MV-4-11 (cell line): ENCODE measurements around the gene COL4A1.

Source experiments
- DNase-seq: peaks from one replicate; lab custom pipeline; 2025; lab: John Stamatoyannopoulos, UW

COL4A1 gene

GRCh38 chr13:110293037-110293436 is 13.9 kb downstream of the COL4A1 start:
- no peak for DNase-seq

- no peak for DNase-seq
Measured at GRCh38 chr13:110291286-110291685, 15.7 kb downstream of the COL4A1 start.

- no peak for DNase-seq
Measured at GRCh38 chr13:110290826-110291225, 16.1 kb downstream of the COL4A1 start.

GRCh38 chr13:110290153-110290552 is 16.8 kb downstream of the COL4A1 start:
- DNase-seq, result no peak

GRCh38 chr13:110289661-110290060 is 17.3 kb downstream of the COL4A1 start:
- DNase-seq, result no peak

- DNase-seq, result no peak
Measured at GRCh38 chr13:110289174-110289573, 17.8 kb downstream of the COL4A1 start.

- DNase-seq, result no peak
Measured at GRCh38 chr13:110286833-110287819, 19.8 kb downstream of the COL4A1 start.

GRCh38 chr13:110285991-110286832 is 20.7 kb downstream of the COL4A1 start:
- no peak for DNase-seq

- DNase-seq, result no peak
Measured at GRCh38 chr13:110284779-110285484, 22.0 kb downstream of the COL4A1 start.

- DNase-seq, result no peak
Measured at GRCh38 chr13:110283736-110284517, 23.0 kb downstream of the COL4A1 start.

- no peak for DNase-seq
Measured at GRCh38 chr13:110282316-110282841, 24.6 kb downstream of the COL4A1 start.

GRCh38 chr13:110281736-110282135 is 25.2 kb downstream of the COL4A1 start:
- DNase-seq, result no peak

GRCh38 chr13:110280985-110281688 is 25.8 kb downstream of the COL4A1 start:
- peak; percentile 7 for DNase-seq

GRCh38 chr13:110280231-110280813 is 26.6 kb downstream of the COL4A1 start:
- DNase-seq, result no peak

- DNase-seq, result no peak
Measured at GRCh38 chr13:110279684-110280083, 27.3 kb downstream of the COL4A1 start.

- DNase-seq, result no peak
Measured at GRCh38 chr13:110278859-110279258, 28.1 kb downstream of the COL4A1 start.

- DNase-seq, result no peak
Measured at GRCh38 chr13:110277357-110277975, 29.5 kb downstream of the COL4A1 start.

GRCh38 chr13:110276553-110276950 is 30.4 kb downstream of the COL4A1 start:
- DNase-seq, result no peak

GRCh38 chr13:110275931-110276552 is 30.9 kb downstream of the COL4A1 start:
- DNase-seq, result no peak
